ENCODE results near the gene CCHCR1.

Gene CCHCR1

GRCh38 chr6:31110825-31111582 lies 46.6 kb downstream of the CCHCR1 start:
- no peak for TF ChIP-seq GATA2 (IDR thresholded peaks at IDR 0.05; ENCODE audit: low read depth, low read length)
- no peak for TF ChIP-seq GATA3 (IDR thresholded peaks at IDR 0.05; ENCODE audit: low read depth, low read length)

GRCh38 chr6:31107052-31107451 lies 50.5 kb downstream of the CCHCR1 start:
- TF ChIP-seq GATA3 (IDR thresholded peaks at IDR 0.05; ENCODE audit: low read depth, low read length) (no peak), GATA2 (IDR thresholded peaks at IDR 0.05; ENCODE audit: low read depth, low read length) (no peak)

GRCh38 chr6:31103136-31103535 lies 54.5 kb downstream of the CCHCR1 start:
- TF ChIP-seq GATA3 (IDR thresholded peaks at IDR 0.05; ENCODE audit: low read depth, low read length) (no peak), GATA2 (IDR thresholded peaks at IDR 0.05; ENCODE audit: low read depth, low read length) (no peak)

- TF ChIP-seq GATA3 (IDR thresholded peaks at IDR 0.05; ENCODE audit: low read depth, low read length) (no peak), GATA2 (IDR thresholded peaks at IDR 0.05; ENCODE audit: low read depth, low read length) (no peak)
Measured at GRCh38 chr6:31098449-31098938, 59.1 kb downstream of the CCHCR1 start.

- TF ChIP-seq GATA2 (IDR thresholded peaks at IDR 0.05; ENCODE audit: low read depth, low read length) (no peak), GATA3 (IDR thresholded peaks at IDR 0.05; ENCODE audit: low read depth, low read length) (no peak)
Measured at GRCh38 chr6:31096656-31097055, 60.9 kb downstream of the CCHCR1 start.

GRCh38 chr6:31096215-31096614 lies 61.4 kb downstream of the CCHCR1 start:
- no peak for TF ChIP-seq GATA3 (IDR thresholded peaks at IDR 0.05; ENCODE audit: low read depth, low read length)
- no peak for TF ChIP-seq GATA2 (IDR thresholded peaks at IDR 0.05; ENCODE audit: low read depth, low read length)

- TF ChIP-seq GATA3 (IDR thresholded peaks at IDR 0.05; ENCODE audit: low read depth, low read length) (no peak), GATA2 (IDR thresholded peaks at IDR 0.05; ENCODE audit: low read depth, low read length) (no peak)
Measured at GRCh38 chr6:31094389-31094881, 63.2 kb downstream of the CCHCR1 start.

- TF ChIP-seq GATA2 (IDR thresholded peaks at IDR 0.05; ENCODE audit: low read depth, low read length) (no peak), GATA3 (IDR thresholded peaks at IDR 0.05; ENCODE audit: low read depth, low read length) (no peak)
Measured at GRCh38 chr6:31092769-31093505, 64.7 kb downstream of the CCHCR1 start.
